Activated T-cell treated with anti-CD3 and anti-CD28 coated beads, Interleukin-2, amount 50 U/mL, for 48 hours (primary cell): ENCODE data around the gene CST9.

Experiments used
- DNase-seq, 2 experiments: peaks; one replicate each; pipeline ENCODE4 v3.0.0-alpha.2; 2020

Gene CST9, protein sequence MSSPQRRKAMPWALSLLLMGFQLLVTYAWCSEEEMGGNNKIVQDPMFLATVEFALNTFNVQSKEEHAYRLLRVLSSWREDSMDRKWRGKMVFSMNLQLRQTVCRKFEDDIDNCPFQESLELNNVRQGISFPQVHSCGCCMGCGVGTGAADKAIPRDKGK

GRCh38 chr20:23605867-23606651, at the start of gene CST9:
TSS of gene CST9 (minus strand) at chr20:23605917. CDS start at chr20:23605864, 53 bp downstream.
- DNase-seq = no peak

DNA sequence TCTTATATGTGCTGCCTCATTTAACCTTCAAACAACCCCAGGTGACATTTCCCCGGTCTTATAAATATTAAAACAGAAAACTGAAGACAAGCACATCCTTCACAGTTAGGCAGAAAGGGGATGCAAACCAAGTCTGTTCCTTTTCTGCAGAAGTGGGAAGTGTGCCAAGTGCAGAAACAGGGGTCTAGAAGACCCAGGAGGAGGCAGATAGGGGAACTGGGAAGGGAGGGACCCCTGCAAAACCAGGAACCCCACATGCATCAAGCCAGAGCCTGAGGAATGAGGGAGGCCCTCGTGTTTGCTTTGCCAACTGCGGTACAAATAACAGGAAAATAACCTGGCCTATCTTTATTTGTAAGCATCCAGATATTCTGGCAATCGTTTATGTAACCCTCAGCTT, 49.0 kb upstream of the CST9 start:
- no peak for DNase-seq

GRCh38 chr20:23654000-23654399, 48.3 kb upstream of the CST9 start:
- no peak for DNase-seq

DNA sequence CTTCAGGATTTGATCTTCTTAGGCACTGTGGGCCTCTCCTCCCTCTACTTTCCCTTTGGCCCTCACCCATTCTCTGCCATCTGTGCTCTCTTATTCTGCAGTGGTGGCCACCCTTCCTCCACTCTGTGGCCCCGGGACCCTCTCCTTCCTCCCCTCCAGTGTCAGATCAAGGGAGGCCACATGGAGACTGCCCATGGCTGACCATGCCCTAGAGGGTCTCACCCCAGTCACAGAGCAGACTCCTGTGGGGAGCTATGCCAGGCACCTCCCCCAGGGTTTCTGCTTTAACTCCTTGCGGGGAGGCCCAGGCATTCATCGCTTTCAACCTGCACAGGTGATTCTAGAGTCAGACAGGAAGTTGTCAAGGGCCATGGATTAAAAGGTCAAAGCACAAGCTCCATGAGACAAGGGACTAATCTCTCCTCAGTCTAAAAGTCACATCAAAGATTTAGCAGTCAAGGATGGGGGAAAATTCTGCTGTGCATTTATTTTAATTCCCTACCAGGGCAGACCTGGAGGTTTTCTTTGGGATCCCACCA, 47.8 kb upstream of the CST9 start:
- DNase-seq = no peak

DNA sequence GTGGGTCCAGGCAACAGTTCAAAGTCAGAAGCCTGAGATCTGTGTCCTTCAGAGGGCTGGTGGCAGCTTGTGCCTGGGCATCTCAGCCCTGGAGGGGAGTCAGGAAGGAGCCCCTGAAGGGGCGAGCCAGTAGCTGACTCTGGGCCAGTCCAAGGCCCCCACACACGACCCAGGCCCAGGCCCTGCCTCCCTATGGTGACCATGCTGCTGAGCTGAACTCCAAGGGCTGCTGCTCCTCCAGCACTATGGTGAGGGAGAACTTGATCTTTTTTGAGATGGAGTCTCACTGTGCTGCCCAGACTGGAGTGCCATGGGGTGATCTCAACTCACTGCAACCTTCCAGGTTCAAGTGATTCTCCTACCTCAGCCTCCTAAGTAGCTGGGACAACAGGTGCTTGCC, 47.2 kb upstream of the CST9 start:
- DNase-seq = no peak

DNA sequence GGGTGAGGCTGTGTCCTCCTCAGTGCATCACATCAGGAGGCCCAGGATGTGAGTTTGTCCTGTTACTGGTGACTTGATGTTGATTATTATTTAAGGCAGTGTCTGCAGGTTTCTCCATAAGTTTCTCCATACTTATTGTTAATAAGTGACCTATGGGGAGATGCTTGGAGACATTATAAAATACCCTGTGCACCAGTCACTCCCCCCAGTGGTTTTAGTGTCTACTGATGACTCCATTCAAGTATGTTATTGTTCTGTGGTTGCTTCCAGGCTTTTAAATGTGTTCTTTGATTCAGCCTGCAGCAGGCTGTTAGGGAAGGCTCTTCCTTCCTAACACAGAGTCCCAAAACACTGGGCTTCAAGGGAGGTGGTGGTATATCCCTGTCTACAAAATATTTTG, 46.7 kb upstream of the CST9 start:
- DNase-seq = no peak

- no peak for DNase-seq
Observed at GRCh38 chr20:23651117-23651516, 45.4 kb upstream of the CST9 start.

- DNase-seq = no peak
Observed at GRCh38 chr20:23649830-23650417, 44.2 kb upstream of the CST9 start.

DNA sequence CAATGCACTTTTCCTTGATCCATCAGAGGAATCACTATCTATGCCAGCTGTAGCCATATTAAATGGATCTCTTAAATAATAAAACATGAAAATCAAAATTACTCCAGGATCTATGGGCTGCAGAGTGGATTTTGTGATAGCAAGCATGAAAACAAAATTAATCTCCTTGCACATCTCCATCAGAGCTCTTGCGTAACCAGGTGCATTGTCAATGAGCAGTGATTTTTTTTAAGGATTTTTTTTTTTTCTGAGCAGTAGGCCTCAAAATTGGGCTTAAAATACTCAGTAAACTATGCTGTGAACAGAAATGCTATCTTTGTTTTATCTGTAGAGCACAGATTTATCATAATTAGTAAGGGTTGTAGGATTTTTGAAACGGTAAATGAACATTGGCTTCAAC, 43.5 kb upstream of the CST9 start:
- no peak for DNase-seq

DNA sequence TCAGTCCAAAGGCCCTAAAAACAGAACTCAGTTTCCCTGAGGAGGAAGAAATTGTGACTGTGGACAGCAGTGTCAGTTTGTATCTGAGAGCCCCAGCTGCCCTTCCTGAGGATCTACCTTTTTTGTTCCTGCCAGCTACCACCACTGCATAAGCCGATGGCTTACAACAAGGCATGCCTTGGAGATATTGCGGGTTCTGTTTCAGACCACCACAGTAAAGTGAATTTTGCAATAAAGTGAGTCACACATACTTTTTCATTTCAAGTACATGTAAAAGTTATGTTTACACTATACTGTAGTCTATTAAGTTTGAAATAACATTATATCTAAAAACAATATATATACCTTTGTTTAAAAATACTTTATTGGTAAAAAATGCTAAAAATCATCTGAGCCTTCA, 41.6 kb upstream of the CST9 start:
- DNase-seq = no peak

GRCh38 chr20:23646106-23646873, 40.6 kb upstream of the CST9 start:
- DNase-seq = no peak

- no peak for DNase-seq
Observed at GRCh38 chr20:23645575-23645974, 39.9 kb upstream of the CST9 start.

GRCh38 chr20:23644164-23644563, 38.4 kb upstream of the CST9 start:
- no peak for DNase-seq

- no peak for DNase-seq
Observed at GRCh38 chr20:23643659-23644058, 37.9 kb upstream of the CST9 start.

- no peak for DNase-seq
Observed at GRCh38 chr20:23641936-23642751, 36.4 kb upstream of the CST9 start.

- no peak for DNase-seq
Observed at GRCh38 chr20:23640671-23641667, 35.3 kb upstream of the CST9 start.

DNA sequence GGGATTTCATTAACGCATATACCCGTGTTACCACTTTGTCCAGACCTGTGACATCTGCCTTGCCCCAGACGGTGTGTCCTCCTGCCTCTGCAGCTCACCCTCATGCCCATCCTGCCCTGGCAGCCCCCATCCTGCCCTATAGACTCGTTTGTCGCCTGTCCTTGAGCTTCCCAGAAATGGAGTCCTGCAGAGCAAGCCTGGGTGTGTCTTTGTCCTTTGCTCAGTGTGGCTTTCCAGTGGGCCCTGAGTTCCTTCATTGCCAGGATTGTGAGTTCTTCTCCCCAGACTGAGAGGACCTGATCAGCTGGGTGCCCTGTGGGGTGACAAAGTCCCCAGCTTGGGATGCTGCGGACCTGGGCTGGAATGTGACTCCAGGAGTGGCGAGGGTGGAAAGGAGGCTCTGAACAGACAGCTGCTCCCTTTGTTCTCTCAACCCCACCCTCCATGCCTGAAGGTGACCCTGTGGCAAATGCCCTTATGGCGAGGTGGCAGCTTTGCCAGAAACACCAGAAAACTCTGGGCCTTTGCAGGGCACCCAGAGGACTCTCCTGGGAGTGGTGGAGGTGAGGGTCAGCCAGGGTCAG, 34.4 kb upstream of the CST9 start:
- DNase-seq = no peak

DNA sequence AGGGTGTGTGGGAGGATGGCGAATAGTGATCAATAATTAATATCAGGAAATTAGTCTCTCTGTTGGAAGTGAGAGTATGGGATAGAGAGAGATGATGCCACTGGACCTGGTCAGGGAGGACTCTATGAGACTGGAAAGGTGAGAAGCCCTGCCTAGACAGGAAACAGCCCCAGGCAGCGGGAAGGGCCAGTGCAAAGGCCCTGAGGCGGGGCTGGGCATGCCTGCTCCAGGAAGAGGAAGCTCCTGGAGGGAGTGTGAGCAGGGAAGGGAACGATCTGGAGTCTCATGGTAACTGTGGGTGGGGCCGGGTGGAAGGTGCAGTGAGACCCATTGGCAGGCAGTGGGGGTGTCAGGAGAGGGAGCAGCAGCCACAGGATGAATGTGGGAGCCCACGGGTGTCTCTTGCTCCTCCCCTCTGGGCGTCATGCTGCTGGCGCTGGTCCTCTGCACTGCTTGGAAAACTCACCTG, 33.8 kb upstream of the CST9 start:
- no peak for DNase-seq

GRCh38 chr20:23638309-23638708, 32.6 kb upstream of the CST9 start:
- no peak for DNase-seq
